ENCODE results near the gene MTCH1. TPM values are rescaled to one million over a fixed set of nuclear protein-coding genes. Genes with fewer than 3 reads are reported as not detected.
A peak's percentile ranks its signal among the peaks of the same experiment; 100 is the strongest.

Gene MTCH1
- total RNA-seq, 3 donors from 2014 or later = 187 to 229 (median 215) TPM

DNA sequence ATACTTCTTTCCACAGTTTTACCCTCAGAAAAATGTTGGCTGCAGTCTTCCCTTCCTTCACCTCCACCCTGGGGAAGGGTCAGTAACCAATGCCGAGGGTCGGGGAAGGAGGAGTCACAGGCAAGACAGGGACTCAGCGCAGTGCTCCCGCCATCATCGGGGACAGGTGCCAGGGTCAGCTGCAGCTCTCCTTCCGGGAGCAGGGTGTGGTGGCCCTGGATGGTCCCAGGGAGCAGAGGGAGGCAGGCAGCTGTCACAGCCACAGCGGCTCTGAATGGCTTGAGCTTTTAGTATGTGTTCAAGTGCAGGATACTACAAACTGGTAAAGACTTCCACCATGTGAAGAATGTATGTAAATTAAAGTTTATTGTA is 57.5 kb downstream of the MTCH1 start:
- Histone ChIP-seq H3K36me3 (no peaks in the 10 kb centered on the region), H3K27me3 (no peaks in the 10 kb centered on the region), H3K9me3 (no peaks in the 10 kb centered on the region), H3K27ac (peak overlapping the region; percentile 57 to 62), H3K4me3 (no peak overlapping the region), H3K4me1 (no peaks in the 10 kb centered on the region)
- intact Hi-C loops (cut with DNase I; ENCODE audit: low total_unique reads) = no loop called here
- TF ChIP-seq POLR2A (IDR thresholded peaks at IDR 0.05) (no peak), POLR2AphosphoS5 (IDR thresholded peaks at IDR 0.05) (no peak)
- TF ChIP-seq, protein P1, sequence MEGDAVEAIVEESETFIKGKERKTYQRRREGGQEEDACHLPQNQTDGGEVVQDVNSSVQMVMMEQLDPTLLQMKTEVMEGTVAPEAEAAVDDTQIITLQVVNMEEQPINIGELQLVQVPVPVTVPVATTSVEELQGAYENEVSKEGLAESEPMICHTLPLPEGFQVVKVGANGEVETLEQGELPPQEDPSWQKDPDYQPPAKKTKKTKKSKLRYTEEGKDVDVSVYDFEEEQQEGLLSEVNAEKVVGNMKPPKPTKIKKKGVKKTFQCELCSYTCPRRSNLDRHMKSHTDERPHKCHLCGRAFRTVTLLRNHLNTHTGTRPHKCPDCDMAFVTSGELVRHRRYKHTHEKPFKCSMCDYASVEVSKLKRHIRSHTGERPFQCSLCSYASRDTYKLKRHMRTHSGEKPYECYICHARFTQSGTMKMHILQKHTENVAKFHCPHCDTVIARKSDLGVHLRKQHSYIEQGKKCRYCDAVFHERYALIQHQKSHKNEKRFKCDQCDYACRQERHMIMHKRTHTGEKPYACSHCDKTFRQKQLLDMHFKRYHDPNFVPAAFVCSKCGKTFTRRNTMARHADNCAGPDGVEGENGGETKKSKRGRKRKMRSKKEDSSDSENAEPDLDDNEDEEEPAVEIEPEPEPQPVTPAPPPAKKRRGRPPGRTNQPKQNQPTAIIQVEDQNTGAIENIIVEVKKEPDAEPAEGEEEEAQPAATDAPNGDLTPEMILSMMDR (IDR thresholded peaks at IDR 0.05) = no peak
- DNase-seq (ENCODE audit: low spot score in 2 of 2) = no peak

- intact Hi-C loops (cut with DNase I; ENCODE audit: low total_unique reads) = no loop called here
- TF ChIP-seq POLR2AphosphoS5 (IDR thresholded peaks at IDR 0.05) (no peak), POLR2A (IDR thresholded peaks at IDR 0.05) (no peak)
- TF ChIP-seq, protein P1 (IDR thresholded peaks at IDR 0.05) = no peak
- no peak overlapping the region for H3K4me3 ChIP-seq
- no peaks in the 10 kb centered on the region for H3K9me3 ChIP-seq
- DNase-seq (ENCODE audit: low spot score in 2 of 2) = no peak
- H3K36me3 ChIP-seq = no peaks in the 10 kb centered on the region
- H3K27ac ChIP-seq = peak overlapping the region; percentile 57 to 62
- no peaks in the 10 kb centered on the region for H3K27me3 ChIP-seq
- H3K4me1 ChIP-seq = no peaks in the 10 kb centered on the region
Measured at GRCh38 chr6:36927691-36928546, 58.1 kb downstream of the MTCH1 start.

DNA sequence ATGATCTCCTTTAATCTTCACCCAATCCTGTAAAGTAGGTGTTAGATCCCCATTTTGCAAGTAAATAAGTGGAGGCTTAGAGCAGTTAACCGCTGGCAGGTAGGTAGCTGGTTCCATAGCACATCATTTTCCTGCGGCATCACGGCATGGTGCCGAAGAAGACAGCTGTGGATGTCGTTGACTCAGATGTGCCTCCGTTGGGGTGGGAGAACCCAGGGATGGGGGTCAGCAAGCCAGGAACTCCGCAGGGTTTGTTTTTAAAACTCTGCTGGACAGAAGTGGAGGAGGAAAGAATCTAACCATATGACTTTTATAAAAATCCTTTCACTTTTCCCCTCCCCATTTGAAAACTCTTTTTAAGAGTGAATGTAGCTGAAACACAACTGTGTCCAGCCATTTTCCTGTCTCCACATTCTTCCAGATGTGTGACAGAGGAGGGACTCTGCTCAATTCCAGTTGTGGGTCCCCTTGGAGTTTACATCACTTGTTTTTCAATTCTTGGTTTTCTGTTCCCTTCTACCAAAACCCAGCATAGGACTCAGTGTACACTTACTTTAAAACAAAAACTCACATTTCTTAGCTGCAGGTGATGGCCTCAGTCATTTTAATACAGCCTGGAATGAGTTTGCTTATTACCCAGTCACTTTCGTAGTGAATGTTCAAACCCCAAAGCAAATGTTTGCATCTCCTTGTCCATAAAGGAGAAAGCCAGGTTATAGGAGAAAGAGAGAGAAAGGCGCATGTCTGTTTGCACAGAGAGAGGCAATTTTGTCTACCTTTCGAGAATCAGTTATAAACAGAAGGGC is 59.1 kb downstream of the MTCH1 start:
- no peaks in the 10 kb centered on the region for H3K9me3 ChIP-seq
- intact Hi-C loops (cut with DNase I; ENCODE audit: low total_unique reads) = no loop called here
- H3K27me3 ChIP-seq = no peaks in the 10 kb centered on the region
- DNase-seq (ENCODE audit: low spot score in 2 of 2) = no peak
- H3K4me3 ChIP-seq = no peak overlapping the region
- H3K4me1 ChIP-seq = no peaks in the 10 kb centered on the region
- H3K36me3 ChIP-seq = no peaks in the 10 kb centered on the region
- TF ChIP-seq POLR2AphosphoS5 (IDR thresholded peaks at IDR 0.05) (no peak), POLR2A (IDR thresholded peaks at IDR 0.05) (no peak)
- TF ChIP-seq, protein P1 (IDR thresholded peaks at IDR 0.05) = no peak
- peak overlapping the region; percentile 57 to 62 for H3K27ac ChIP-seq

DNA sequence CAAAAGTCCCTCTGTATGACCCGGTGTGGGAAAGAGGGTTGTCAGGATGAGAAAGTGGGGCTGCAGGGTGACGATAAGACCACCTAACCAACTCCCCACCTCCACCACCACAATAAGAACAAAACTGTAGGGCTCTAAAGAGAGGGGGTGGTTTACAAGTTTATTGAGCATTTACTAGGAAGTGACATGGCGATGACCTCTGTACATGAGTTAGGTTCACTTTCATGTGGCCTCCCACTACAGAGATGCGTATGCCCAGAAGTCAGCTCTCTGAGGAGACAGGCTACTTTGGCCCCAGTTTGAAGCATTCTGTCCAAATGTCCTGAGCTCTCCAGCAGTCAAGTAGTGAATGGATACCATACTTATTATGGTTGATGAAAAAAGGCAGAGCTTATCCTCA is 60.2 kb downstream of the MTCH1 start:
- Histone ChIP-seq H3K4me3 (no peak overlapping the region), H3K27ac (peak overlapping the region; percentile 18 to 54), H3K9me3 (no peaks in the 10 kb centered on the region), H3K27me3 (no peaks in the 10 kb centered on the region), H3K4me1 (no peaks in the 10 kb centered on the region), H3K36me3 (no peaks in the 10 kb centered on the region)
- DNase-seq (ENCODE audit: low spot score in 2 of 2) = no peak
- intact Hi-C loops (cut with DNase I; ENCODE audit: low total_unique reads) = no loop called here
- TF ChIP-seq POLR2AphosphoS5 (IDR thresholded peaks at IDR 0.05) = no peak
- TF ChIP-seq, protein P1 (IDR thresholded peaks at IDR 0.05) = no peak
- no peak for TF ChIP-seq POLR2A (IDR thresholded peaks at IDR 0.05)
